Right lobe of liver (tissue), 6 donors: Measurements from ENCODE around the gene CTDSPL. TPM values are rescaled to one million over a fixed set of nuclear protein-coding genes. Genes with fewer than 3 reads are reported as not detected.

Experiments
- ATAC-seq, 4 donors: fragments of 200-7000 bp; cut with Tn5 transposase; one replicate each; pipeline ENCODE4 v1.9.1; 2020; ENCODE audit warnings: mild to moderate bottlenecking in 4 of 4, moderate library complexity in 4 of 4
- DNase-seq, 3 donors: peaks; one replicate each; pipeline ENCODE4 v3.0.0-alpha.2; 2020
- H3K27ac ChIP-seq, 3 donors: fragments of 200-600 bp; one replicate each; pipeline ENCODE4 v1.8.0; 2022
- H3K27me3 ChIP-seq, 2 donors: fragments of 200-600 bp; one replicate each; pipeline ENCODE4 v1.8.0; 2022
- H3K36me3 ChIP-seq, 4 donors: fragments of 200-600 bp; sonication (generic) in 1 of 4; one replicate each; pipeline versions ENCODE4 v1.5.1 to v1.8.0; 2017 to 2022; ENCODE audit warnings: control low read depth in 1 of 4
- H3K4me1 ChIP-seq, 4 donors: fragments of 200-600 bp; sonication (generic) in 1 of 4; one replicate each; pipeline versions ENCODE4 v1.5.1 to v1.8.0; 2017 to 2022; ENCODE audit warnings: control low read depth in 1 of 4
- H3K4me3 ChIP-seq, 3 donors: fragments of 200-600 bp; one replicate each; pipeline ENCODE4 v1.8.0; 2022
- H3K9me3 ChIP-seq, 4 donors: fragments of 200-600 bp; sonication (generic) in 1 of 4; one replicate each; pipeline versions ENCODE4 v1.5.1 to v1.8.0; 2017 to 2022; ENCODE audit warnings: control low read depth in 1 of 4
- POLR2A ChIP-seq: fragments of 450-650 bp; IDR thresholded peaks from one replicate; pipeline ENCODE4 v1.6.1; 2017; ENCODE audit warnings: antibody characterized with exemption, mild to moderate bottlenecking
- WGBS: methylation state at CpG from one replicate; pipeline ENCODE4 v1.1.6; 2018; ENCODE audit warnings: low coverage, low lambda C conversion rate; ENCODE audit not compliant: insufficient coverage; ENCODE audit errors: missing lambda C conversion rate; 5-methylcytosine and 5-hydroxymethylcytosine counted together
- intact Hi-C, 2 donors: fragments of 100-400 bp; cut with DNase I; formaldehyde crosslinking; loops; one replicate each; pipeline versions ENCODE4 v1.11.2 to v1.14.1; 2022
- total RNA-seq, 6 experiments: library from RNA; depleted of rRNA in 2 of 6; stranded (reverse); fragments of >200 nt in 2 of 6; fragmentation: NEBNext Ultra II Directional in 3 of 6; extraction: Animal tissue kit (Norgen Biotek cat#: 25700) in 3 of 6; gene quantifications; one replicate each; pipeline versions ENCODE4 v1.1.0 to v1.2.4, GENCODE V29; 2016 to 2023
- TF ChIP-seq, protein P1 (sequence below), 4 donors: fragments of 200-600 bp in 3 of 4; fragments of 450-650 bp in 1 of 4; IDR thresholded peaks; one replicate each; pipeline versions ENCODE4 v1.5.1 to v1.8.0; 2016 to 2022; ENCODE audit warnings: antibody characterized with exemption in 4 of 4, mild to moderate bottlenecking in 2 of 4
- donor health status: DM: no; HTN: yes; CAD: no.
- donor health status: DM: no; HTN: no; CAD: no.
- donor health status: DM: no; HTN: no; CAD: no.
- donor health status: DM: no; HTN: yes; CAD: no.
- donor health status: DM: no; HTN: yes; CAD: no.

Gene CTDSPL
- total RNA-seq, 6 experiments from 2014 or later = 14.9 to 22.8 (median 18.0) TPM

DNA sequence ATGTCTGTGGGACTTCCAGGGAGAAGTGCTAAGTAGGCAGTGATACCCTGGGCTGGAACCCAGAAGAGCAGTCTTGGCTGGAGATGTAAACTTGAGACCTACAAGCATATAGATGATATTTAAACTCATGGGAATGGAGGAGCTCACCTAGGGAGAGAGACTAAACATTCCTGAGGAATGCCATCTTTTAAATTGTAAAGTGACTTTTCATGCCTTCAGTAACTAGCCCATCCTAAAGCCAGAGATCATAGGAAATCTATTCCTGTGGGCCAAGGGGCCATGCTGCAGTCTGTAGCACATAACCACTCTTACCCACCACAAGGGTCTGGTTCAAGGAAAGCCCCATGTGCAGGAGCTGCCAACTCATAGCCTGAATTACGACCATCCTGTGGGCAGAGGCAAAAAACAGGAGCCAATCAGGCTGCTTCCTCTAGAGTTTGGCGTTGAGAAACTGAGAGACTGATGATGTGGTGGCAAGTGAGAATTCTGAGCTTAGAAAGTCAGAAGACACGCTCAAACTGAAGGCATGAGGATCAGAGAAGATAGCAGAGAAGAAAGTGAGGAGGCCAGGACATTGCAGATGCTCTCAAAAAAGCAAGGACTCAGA, 37.5 kb downstream of the CTDSPL start:
- Histone ChIP-seq H3K27ac (no peak overlapping the region), H3K27me3 (no peaks in the 10 kb centered on the region), H3K36me3 (no peaks in the 10 kb centered on the region), H3K4me3 (no peak overlapping the region), H3K9me3 (no peaks in the 10 kb centered on the region), H3K4me1 (peaks cover 0 to 8% (median 2%) of the 10 kb centered on the region in 4 donors)
- WGBS = 62% methylated on average over 3 of the region's 3 CpGs
- TF ChIP-seq, protein P1, sequence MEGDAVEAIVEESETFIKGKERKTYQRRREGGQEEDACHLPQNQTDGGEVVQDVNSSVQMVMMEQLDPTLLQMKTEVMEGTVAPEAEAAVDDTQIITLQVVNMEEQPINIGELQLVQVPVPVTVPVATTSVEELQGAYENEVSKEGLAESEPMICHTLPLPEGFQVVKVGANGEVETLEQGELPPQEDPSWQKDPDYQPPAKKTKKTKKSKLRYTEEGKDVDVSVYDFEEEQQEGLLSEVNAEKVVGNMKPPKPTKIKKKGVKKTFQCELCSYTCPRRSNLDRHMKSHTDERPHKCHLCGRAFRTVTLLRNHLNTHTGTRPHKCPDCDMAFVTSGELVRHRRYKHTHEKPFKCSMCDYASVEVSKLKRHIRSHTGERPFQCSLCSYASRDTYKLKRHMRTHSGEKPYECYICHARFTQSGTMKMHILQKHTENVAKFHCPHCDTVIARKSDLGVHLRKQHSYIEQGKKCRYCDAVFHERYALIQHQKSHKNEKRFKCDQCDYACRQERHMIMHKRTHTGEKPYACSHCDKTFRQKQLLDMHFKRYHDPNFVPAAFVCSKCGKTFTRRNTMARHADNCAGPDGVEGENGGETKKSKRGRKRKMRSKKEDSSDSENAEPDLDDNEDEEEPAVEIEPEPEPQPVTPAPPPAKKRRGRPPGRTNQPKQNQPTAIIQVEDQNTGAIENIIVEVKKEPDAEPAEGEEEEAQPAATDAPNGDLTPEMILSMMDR (IDR thresholded peaks at IDR 0.05) = no peak
- no peak for TF ChIP-seq POLR2A
- intact Hi-C loops = no loop called here
- no peak for ATAC-seq
- no peak for DNase-seq

DNA sequence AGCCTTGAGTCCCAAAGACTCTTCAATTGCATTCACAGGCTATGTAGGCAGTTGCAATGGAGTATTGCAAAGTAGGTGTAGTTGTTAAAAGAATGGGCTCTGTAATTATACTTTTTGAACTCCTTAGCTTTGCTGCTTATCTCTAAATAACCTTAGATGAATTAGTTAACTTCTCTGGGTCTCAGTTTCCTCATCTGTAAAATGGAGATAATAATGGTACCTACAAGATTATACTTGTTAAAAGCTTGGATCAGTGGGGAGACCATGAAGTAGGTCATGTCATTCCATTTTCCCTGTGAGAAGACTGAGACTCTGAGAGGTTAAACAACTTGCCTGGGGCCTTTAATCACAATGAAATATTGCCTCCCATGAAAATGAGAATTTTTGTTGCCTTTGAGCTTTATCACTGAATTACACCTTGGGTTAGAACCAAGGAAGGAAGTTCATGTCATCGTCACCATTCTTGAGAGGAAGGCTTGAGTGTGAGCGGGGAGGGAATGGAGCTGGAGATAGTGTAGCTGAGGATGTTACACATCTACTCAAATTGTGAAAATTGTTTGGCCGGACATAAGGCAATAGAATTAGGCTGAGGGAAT, 38.1 kb downstream of the CTDSPL start:
- H3K9me3 ChIP-seq = no peaks in the 10 kb centered on the region
- peak in 2 of 4 donors; percentile 37 to 41 for ATAC-seq
- 54% methylated on average over 3 of the region's 3 CpGs for WGBS
- no peak overlapping the region for H3K4me3 ChIP-seq
- H3K27me3 ChIP-seq = no peaks in the 10 kb centered on the region
- H3K27ac ChIP-seq = no peak overlapping the region
- intact Hi-C loops = no loop called here
- H3K4me1 ChIP-seq = peaks cover 0 to 7% (median 0%) of the 10 kb centered on the region in 4 donors
- H3K36me3 ChIP-seq = no peaks in the 10 kb centered on the region
- no peak for DNase-seq
- TF ChIP-seq, protein P1 (IDR thresholded peaks at IDR 0.05) = no peak
- TF ChIP-seq POLR2A = no peak

DNA sequence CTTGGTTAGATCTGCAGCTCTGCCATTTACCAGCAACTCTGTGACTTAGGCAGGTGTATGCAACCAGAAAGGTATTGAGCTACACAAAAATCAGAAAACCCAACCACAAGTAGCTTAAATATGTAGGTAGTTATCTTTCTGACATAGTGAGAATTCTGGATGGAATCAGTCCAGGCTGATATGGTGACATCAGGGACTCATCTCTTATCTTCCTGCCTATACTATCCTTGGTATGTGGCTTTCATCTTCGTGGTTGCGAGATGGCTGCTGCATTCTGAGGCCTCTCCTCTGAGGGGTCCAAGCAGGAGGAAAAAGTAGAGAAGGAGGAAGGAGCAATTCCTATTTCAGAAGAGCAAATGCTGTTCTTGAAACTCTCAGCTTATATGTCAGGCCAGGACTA, 40.0 kb downstream of the CTDSPL start:
- 58% methylated on average over 2 of the region's 2 CpGs for WGBS
- Histone ChIP-seq H3K36me3 (no peaks in the 10 kb centered on the region), H3K27ac (no peak overlapping the region), H3K27me3 (no peaks in the 10 kb centered on the region), H3K4me3 (no peak overlapping the region), H3K9me3 (no peaks in the 10 kb centered on the region), H3K4me1 (peaks cover 0 to 7% (median under 1%) of the 10 kb centered on the region in 4 donors)
- DNase-seq = no peak
- intact Hi-C loops = no loop called here
- TF ChIP-seq, protein P1 (IDR thresholded peaks at IDR 0.05) = no peak
- no peak for TF ChIP-seq POLR2A
- no peak for ATAC-seq

DNA sequence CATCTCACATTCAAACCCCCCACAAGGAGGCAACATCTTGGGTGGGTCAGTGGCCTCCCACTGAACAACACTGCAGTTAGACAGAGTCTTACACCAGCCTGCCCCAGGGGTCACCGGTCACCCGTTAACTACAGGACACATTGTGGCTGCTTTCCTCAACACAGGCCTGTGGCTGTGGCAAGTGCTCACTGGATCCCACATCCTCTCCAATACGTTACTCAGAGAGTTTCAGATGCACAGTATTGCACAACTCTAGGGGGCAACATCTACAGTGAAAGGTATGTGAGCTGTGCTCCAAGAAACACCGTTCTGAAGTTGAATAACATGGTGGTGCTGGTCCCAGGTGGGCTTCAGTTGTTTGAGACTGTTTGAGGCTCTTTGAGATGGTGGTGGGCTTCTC, 41.0 kb downstream of the CTDSPL start:
- DNase-seq (no peak), ATAC-seq (no peak)
- Histone ChIP-seq H3K4me1 (peaks cover 0 to 7% (median 2%) of the 10 kb centered on the region in 4 donors), H3K9me3 (no peaks in the 10 kb centered on the region), H3K4me3 (no peak overlapping the region), H3K27ac (no peak overlapping the region), H3K36me3 (no peaks in the 10 kb centered on the region), H3K27me3 (no peaks in the 10 kb centered on the region)
- WGBS = 77% methylated on average over 3 of the region's 4 CpGs
- TF ChIP-seq, protein P1 (IDR thresholded peaks at IDR 0.05) = no peak
- TF ChIP-seq POLR2A = no peak
- intact Hi-C loops = no loop called here
